GM19099 (cell line): ENCODE data around the gene SEL1L.
A peak's percentile ranks its signal among the peaks of the same experiment; 100 is the strongest.

Experiments used
- POLR2A ChIP-seq: IDR thresholded peaks from 3 replicates; pipeline ENCODE4 v1.6.1; 2011; ENCODE audit warnings: low read depth; ENCODE audit not compliant: insufficient read length; ENCODE audit errors: extremely low read depth

Gene SEL1L

GRCh38 chr14:81533536-81534343 is at the start of gene SEL1L:
Gene SEL1L, minus strand, starts transcription at chr14:81533853. Its CDS starts 109 bp downstream, at chr14:81533744.
- peak; percentile 93 for TF ChIP-seq POLR2A

DNA sequence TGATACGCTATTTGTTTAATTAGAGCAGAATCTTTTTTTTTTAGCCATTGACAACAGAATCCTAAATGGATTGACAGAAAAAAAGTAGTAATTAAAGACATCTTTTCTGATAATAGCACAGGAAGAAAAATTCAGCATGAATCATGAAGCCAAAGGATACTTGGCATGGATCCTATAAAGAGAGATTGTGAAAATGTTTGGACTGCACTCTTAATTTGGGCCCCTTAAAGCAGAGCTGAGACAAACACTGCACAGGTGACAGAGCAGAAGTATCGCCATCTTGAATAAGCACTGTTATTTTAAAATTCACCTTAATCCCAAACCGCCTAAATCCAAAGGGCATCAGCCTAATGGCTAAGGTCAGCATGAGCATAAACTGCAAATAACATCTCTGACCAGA is 48.8 kb upstream of the SEL1L start:
- TF ChIP-seq POLR2A, result no peak

- TF ChIP-seq POLR2A, result no peak
Observed at GRCh38 chr14:81579115-81579514, 45.5 kb upstream of the SEL1L start.

DNA sequence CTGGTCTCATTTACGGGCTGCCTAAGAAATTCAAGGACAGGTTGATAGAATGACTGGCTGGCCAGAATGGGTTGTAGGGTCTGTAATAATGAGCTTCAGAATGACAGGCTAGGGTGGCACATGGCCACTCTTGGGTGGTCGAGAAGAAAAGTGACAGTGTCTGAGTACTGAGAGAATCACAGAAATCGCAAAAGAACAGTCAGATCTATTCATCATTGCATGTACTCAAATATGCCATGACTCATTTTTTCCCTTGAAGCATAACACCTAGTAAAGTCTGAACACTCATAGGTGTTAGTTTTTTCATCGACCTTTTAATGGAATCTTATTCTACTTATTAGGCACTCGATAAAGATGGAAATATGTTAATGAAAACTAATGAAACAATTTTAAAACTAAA is 37.8 kb upstream of the SEL1L start:
- TF ChIP-seq POLR2A, result no peak

DNA sequence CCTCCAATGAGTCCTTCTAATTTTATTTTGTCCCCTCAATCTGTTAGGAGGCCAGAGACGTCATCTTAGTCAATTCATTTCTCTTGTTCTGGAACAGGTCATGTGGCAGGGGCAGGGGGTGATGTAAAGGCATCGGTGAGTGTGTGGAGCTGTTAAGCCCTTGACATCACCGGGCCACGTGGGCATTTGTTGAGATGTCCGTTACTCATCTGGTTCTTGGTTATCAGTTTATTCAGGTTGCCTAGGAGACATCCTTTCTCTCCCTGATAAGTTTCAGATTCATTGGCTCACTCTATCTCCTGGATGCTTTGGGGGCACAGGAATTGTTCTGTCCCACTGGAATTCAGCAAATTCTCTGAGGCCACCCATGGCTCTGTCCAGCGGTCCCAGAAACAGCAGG is 33.6 kb upstream of the SEL1L start:
- no peak for TF ChIP-seq POLR2A

GRCh38 chr14:81565441-81566290 is 32.0 kb upstream of the SEL1L start:
- TF ChIP-seq POLR2A, result no peak

DNA sequence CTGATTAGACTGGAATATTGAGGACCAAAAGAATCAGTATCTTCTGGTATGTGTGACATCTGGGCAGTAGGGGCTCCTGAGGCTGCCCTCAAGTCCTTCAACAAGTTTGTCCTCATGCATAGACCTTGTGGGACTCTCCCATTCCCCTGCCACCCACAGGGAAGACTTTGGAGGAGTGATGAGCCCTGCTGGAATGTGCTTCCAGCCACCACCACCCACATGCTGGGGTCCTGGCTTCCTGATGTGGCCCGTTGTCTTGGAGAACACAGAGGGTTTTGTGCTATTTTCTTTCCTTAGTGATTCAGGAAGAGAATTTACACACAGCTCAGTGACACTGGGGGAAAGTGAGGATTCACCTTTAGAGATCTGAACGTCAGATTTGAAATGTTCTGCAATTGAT is 29.2 kb upstream of the SEL1L start:
- TF ChIP-seq POLR2A, result no peak

DNA sequence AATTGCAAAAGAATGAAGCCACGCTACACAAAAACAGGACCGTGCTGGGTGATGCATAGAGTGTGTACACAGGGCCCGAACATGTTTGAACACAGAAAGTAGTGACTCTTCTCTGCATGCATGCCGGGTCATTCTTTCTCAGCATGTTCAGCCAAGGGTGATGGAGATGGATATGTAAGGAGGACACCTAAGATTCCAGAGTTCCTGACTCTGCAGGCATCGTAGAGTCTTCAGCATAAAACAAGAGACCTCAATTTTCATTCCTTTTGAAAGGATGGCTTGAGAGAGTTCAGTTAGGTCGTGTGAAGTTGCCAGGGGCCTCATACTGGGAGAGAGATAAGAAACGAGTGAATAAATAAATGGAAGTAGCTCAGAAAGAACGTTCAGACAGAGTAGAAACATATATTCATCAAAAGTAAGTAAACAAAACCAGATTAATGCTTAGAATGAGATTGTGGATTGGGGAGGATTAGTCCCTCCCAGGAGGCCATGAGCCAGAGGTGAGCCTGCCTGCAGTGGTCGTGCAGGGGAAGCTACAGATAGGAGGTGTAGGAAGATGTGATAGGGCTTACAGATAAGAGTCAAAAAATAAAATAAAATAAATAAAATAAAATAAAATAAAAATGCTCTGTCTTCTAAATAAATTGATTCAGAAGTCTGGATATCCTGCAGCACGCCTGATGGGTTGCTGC is 27.6 kb upstream of the SEL1L start:
- TF ChIP-seq POLR2A, result no peak

DNA sequence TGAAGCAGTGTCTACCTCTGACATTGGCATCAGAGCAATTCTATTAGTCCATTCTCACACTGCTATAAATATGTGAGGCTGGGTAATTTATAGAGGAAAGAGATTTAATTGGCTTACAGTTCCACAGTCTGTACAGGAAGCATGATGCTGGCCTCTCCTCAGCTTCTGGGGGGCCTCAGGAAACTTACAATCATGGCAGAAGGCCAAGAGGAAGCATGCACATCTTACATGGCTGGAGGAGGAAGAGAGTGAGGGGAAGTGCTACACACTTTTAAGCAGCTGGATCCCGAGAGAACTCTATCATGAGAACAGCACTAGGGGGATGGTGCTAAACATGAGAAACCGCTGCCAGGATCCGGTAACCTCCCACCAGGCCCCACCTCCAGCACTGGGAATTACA is 25.7 kb upstream of the SEL1L start:
- no peak for TF ChIP-seq POLR2A

DNA sequence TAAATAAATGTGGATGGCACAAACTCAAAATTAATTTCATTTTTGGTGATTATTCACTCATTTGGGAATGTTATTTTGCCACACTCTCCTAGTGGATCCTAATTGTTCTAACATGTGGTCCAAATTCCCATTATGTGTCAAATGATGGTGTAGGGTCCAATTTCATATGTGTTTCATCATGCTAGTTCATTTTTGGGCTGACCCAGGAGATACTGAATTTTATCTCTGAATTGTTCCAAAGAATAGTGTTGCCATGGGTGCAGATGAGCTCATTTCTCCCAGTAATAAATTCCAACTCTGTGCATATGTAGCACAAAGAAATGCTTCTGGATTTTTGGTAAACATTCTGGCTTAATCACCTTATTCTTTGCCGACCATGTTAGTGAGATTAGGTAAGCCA is 23.5 kb upstream of the SEL1L start:
- TF ChIP-seq POLR2A, result no peak

DNA sequence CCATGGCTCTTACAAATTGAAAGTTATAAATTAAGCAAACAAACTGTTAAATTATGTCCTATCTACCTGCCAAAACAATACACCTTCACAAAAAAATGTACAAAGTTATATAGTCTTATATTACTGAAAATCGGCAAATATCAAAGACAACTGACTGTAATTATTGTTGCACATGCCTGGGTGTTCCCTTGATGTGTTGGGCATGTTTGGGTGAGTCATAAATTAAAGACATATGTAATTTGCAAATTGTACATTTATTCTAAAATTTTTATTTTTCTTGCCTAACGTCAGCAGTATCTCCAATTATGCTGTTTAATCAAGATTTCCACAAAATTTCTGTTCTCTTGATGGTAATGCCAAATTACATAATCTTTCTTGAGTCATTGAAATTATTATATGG is 22.0 kb upstream of the SEL1L start:
- TF ChIP-seq POLR2A, result no peak

DNA sequence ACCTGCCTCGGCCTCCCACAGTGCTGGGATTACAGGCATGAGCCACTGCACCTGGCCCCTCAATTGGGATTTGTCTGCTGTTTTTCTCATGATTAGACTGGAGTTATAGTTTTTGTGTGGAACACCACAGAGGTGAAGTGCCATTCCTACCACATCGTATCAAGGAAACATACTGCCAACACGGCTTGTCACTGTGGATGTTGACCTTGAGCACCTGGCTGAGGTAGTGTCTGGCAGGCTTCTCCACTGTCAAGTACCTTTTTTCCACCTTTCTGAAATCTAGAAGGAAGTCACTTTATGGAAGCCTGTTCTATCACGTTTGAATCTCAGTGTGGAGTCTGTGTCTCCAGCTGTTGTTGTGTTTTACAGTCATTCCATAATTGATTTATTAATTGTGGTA is 21.4 kb upstream of the SEL1L start:
- TF ChIP-seq POLR2A, result no peak

- TF ChIP-seq POLR2A, result no peak
Observed at GRCh38 chr14:81551471-81551870, 17.8 kb upstream of the SEL1L start.

DNA sequence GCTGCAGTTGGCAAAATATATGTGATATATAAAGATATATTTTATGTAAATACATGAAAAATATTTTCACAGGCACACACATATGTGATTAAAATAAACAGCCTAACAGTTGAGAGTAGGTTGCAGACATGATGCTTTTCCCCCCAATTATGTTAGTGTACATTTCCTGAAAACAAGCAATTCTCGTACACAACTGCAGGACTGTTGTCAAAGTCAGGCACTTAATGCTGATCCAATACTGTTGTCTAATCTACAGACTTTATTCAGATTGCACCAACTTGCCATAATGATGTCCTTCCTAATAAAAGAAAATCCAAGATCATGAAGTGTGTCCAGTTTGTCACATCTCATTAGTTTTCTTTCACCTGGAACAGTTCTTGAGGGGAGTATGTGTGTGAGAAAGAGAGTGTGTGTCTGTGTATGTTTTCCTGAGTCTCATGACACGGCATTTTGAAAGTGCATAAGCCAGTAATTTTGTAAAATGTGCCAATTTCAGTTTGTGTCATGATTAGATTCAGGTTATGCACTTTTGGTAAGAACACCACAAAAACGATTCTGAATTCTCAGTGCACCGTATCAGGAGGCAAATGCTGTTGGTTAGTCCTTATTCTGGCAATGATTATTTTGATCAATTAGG is 16.5 kb upstream of the SEL1L start:
- TF ChIP-seq POLR2A, result no peak

GRCh38 chr14:81537193-81537592 is 3.5 kb upstream of the SEL1L start:
- no peak for TF ChIP-seq POLR2A
